ENCODE results near the gene AGBL5.
A peak's percentile ranks its signal among the peaks of the same experiment; 100 is the strongest.

The AGBL5 gene

GRCh38 chr2:27086724-27087593, 35.5 kb downstream of the AGBL5 start, which contains the start of gene KHK:
Gene KHK (plus strand): TSS chr2:27086772. CDS start chr2:27087260, 488 bp downstream.
- Histone ChIP-seq H3K4me3 (replicated peaks; ENCODE audit: insufficient read depth, low read length) (peak within 1 kb of the TSS; percentile 49), H3K27me3 (ENCODE audit: insufficient read depth, poor library complexity, severe bottlenecking) (no peaks in the 10 kb centered on the region), H3K27ac (replicated peaks) (peak within 1 kb of the TSS; percentile 82)
- DNase-seq (ENCODE audit: low read depth in 1 of 2, low spot score in 1 of 2): no peak
- no peak for TF ChIP-seq POLR2AphosphoS5 (IDR thresholded peaks at IDR 0.05; ENCODE audit: low read depth)
- no peak for TF ChIP-seq CTCF (IDR thresholded peaks at IDR 0.05; ENCODE audit: insufficient read depth, low read length)
- no peak for TF ChIP-seq GABPA (IDR thresholded peaks at IDR 0.05; ENCODE audit: low read depth)
- no peak for TF ChIP-seq SPI1 (IDR thresholded peaks at IDR 0.05; ENCODE audit: borderline replicate concordance, low read depth)
- no peak for TF ChIP-seq REST (IDR thresholded peaks at IDR 0.05; ENCODE audit: insufficient replicate concordance, low read depth)

GRCh38 chr2:27087823-27088410, 36.4 kb downstream of the AGBL5 start:
- no peak overlapping the region for H3K4me3 ChIP-seq (replicated peaks; ENCODE audit: insufficient read depth, low read length)
- no peak for DNase-seq (ENCODE audit: low read depth in 1 of 2, low spot score in 1 of 2)
- no peaks in the 10 kb centered on the region for H3K27me3 ChIP-seq (ENCODE audit: insufficient read depth, poor library complexity, severe bottlenecking)
- no peak for TF ChIP-seq SPI1 (IDR thresholded peaks at IDR 0.05; ENCODE audit: borderline replicate concordance, low read depth)
- TF ChIP-seq POLR2AphosphoS5 (IDR thresholded peaks at IDR 0.05; ENCODE audit: low read depth): no peak
- TF ChIP-seq GABPA (IDR thresholded peaks at IDR 0.05; ENCODE audit: low read depth): no peak
- no peak for TF ChIP-seq CTCF (IDR thresholded peaks at IDR 0.05; ENCODE audit: insufficient read depth, low read length)
- no peak for TF ChIP-seq REST (IDR thresholded peaks at IDR 0.05; ENCODE audit: insufficient replicate concordance, low read depth)
- no peak overlapping the region for H3K27ac ChIP-seq (replicated peaks)

- Histone ChIP-seq H3K27me3 (ENCODE audit: insufficient read depth, poor library complexity, severe bottlenecking) (no peaks in the 10 kb centered on the region), H3K27ac (replicated peaks) (no peak overlapping the region), H3K4me3 (replicated peaks; ENCODE audit: insufficient read depth, low read length) (no peak overlapping the region)
- DNase-seq (ENCODE audit: low read depth in 1 of 2, low spot score in 1 of 2): no peak
- TF ChIP-seq POLR2AphosphoS5 (IDR thresholded peaks at IDR 0.05; ENCODE audit: low read depth): no peak
- no peak for TF ChIP-seq REST (IDR thresholded peaks at IDR 0.05; ENCODE audit: insufficient replicate concordance, low read depth)
- TF ChIP-seq CTCF (IDR thresholded peaks at IDR 0.05; ENCODE audit: insufficient read depth, low read length): no peak
- no peak for TF ChIP-seq SPI1 (IDR thresholded peaks at IDR 0.05; ENCODE audit: borderline replicate concordance, low read depth)
- TF ChIP-seq GABPA (IDR thresholded peaks at IDR 0.05; ENCODE audit: low read depth): no peak
Observed at GRCh38 chr2:27088634-27089033, 37.2 kb downstream of the AGBL5 start.

All from HL-60 (cell line).